T-helper 17 cell (primary cell): ENCODE data around the gene NLGN1. TPM values are rescaled to one million over a fixed set of nuclear protein-coding genes. Genes with fewer than 3 reads are reported as not detected.

Experiments used
- ATAC-seq: fragments of 150-1000 bp; cut with Tn5 transposase; 2 replicates; pipeline ENCODE4 v1.10.0; 2021; ENCODE audit warnings: mild to moderate bottlenecking, moderate library complexity
- DNase-seq, 3 donors: peaks; one replicate each; pipeline versions ENCODE4 v3.0.0 to v3.0.0-alpha.2; 2020 to 2021
- H3K9me3 ChIP-seq: one replicate; pipeline ENCODE4 v1.7.0; 2013; ENCODE audit warnings: low read length, mild to moderate bottlenecking; ENCODE audit not compliant: control insufficient read depth, poor library complexity, severe bottlenecking
- H3K27ac Mint-ChIP-seq: one replicate; pipeline ENCODE4 v1.8.0; 2022; ENCODE audit warnings: mild to moderate bottlenecking, moderate library complexity, mixed read lengths
- H3K27me3 Mint-ChIP-seq: one replicate; pipeline ENCODE4 v1.8.0; 2022; ENCODE audit warnings: mixed read lengths
- H3K36me3 Mint-ChIP-seq: one replicate; pipeline ENCODE4 v1.8.0; 2022; ENCODE audit warnings: low read depth, mixed read lengths
- H3K4me1 Mint-ChIP-seq: one replicate; pipeline ENCODE4 v1.8.0; 2022; ENCODE audit warnings: mild to moderate bottlenecking, mixed read lengths
- H3K4me3 Mint-ChIP-seq: one replicate; pipeline ENCODE4 v1.8.0; 2022; ENCODE audit warnings: mild to moderate bottlenecking, moderate library complexity, mixed read lengths
- total RNA-seq, 4 donors: library from RNA in 2 of 4; stranded (reverse) in 2 of 4; gene quantifications; one replicate each; pipeline ENCODE4 v1.2.3 and lab custom pipeline; 2022 to 2026

Gene NLGN1
- total RNA-seq, 2 donors from 2014 or later, result not detected

DNA sequence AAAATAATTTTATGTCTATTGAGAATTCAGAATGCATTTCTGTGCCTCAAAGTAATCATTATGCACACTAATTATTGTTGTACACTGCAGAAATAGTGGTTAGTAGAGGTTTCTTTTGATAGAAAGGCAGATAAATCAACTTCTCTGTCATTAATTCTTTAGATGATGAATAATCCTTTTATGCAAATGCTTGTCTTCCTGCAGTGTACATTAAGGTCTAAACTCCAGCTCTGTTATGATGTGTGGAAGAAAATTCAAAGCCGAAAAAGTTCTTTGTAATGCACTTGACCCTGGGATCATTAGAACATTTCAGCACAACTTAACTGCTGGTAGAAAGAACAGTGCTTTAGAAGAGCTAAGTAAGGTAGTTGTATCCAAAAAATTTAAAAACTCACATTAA, 353.0 kb downstream of the NLGN1 start:
- H3K4me3 Mint-ChIP-seq, result no peak overlapping the region
- no peak for DNase-seq
- no peaks in the 10 kb centered on the region for H3K36me3 Mint-ChIP-seq
- ATAC-seq, result no peak
- no peak overlapping the region for H3K27ac Mint-ChIP-seq
- H3K4me1 Mint-ChIP-seq, result no peaks in the 10 kb centered on the region
- no peaks in the 10 kb centered on the region for H3K27me3 Mint-ChIP-seq
- no peaks in the 10 kb centered on the region for H3K9me3 ChIP-seq

DNA sequence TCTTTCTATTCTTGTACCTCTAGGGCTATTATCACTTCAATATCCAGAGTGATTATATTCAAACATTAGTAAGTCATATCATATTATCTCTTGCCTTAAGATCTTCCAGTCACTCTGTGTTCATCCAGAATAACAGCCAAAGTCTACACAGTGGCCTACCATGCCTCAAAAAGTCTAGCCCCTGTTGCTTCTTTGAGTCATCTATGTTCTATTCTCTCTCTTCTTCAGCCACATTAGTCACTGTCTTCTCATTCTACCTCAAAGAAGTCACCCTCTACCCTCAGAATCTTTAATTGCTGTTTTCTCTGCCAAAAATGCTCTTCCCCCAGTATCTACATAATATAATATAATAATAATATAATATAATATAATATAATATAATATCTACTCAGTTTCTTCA, 356.0 kb downstream of the NLGN1 start:
- Mint-ChIP-seq H3K27ac (no peak overlapping the region), H3K4me3 (no peak overlapping the region), H3K36me3 (no peaks in the 10 kb centered on the region), H3K4me1 (no peaks in the 10 kb centered on the region), H3K27me3 (no peaks in the 10 kb centered on the region)
- no peaks in the 10 kb centered on the region for H3K9me3 ChIP-seq
- no peak for ATAC-seq
- no peak for DNase-seq

DNA sequence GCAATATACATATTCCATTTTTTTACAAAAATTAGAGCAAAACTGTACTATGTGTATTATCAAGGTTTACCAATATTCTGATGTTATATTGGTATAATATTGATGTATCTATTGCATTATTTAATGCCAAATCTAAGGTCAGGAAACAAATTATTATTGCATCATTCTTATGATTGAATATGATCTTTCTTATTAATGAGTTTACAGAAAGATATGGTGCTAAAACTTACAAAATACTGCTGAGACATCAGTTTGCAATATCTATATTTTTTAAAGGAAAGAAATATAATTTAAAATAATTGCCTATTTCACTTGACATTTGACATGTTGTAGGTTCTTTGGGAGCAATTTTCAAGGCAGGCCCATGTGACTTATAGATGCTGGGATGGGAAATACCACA, 357.6 kb downstream of the NLGN1 start:
- H3K4me3 Mint-ChIP-seq, result no peak overlapping the region
- H3K27me3 Mint-ChIP-seq, result no peaks in the 10 kb centered on the region
- H3K9me3 ChIP-seq, result no peaks in the 10 kb centered on the region
- no peak overlapping the region for H3K27ac Mint-ChIP-seq
- no peak for ATAC-seq
- H3K4me1 Mint-ChIP-seq, result no peaks in the 10 kb centered on the region
- H3K36me3 Mint-ChIP-seq, result no peaks in the 10 kb centered on the region
- DNase-seq, result no peak

DNA sequence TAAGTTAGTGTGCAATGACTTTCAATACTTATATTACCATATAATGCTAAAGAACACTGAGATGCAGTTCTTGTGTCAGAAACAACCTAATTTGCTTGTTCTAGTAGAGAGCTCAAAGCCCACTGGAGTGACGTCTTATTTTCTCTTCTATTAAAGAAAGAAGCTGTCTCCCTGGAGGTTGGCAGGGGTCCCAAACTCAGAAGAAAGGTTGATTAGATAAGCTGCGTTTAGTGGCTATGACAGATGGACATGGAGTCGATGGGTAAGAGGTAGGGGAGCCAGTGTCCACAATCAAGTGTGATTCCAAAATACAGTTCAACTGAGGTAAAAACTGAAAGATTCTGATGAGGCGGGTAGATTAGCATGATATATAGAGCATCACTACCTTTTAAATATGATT, 363.6 kb downstream of the NLGN1 start:
- H3K4me1 Mint-ChIP-seq, result no peaks in the 10 kb centered on the region
- no peak overlapping the region for H3K27ac Mint-ChIP-seq
- no peak for ATAC-seq
- H3K9me3 ChIP-seq, result no peaks in the 10 kb centered on the region
- H3K27me3 Mint-ChIP-seq, result no peaks in the 10 kb centered on the region
- DNase-seq, result no peak
- H3K36me3 Mint-ChIP-seq, result no peaks in the 10 kb centered on the region
- no peak overlapping the region for H3K4me3 Mint-ChIP-seq

DNA sequence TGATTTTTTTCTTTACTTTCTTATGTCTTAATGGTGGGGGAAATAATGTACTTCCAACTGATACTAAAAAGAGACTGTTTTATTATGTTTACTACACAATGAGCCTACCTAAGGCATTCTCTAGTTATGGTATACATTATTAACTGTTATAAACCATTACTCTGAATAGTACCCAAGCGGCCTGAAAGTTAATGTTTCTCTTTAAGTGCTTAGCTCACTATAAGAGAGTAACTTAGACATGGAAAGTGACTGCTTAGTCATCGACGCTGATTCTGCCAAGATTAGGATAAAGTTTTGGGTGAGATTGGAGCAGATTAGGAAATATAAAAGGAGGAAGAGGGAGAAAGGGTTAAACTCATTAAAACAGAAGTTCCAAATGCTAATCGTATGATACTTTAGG, 365.0 kb downstream of the NLGN1 start:
- no peak for ATAC-seq
- Mint-ChIP-seq H3K27me3 (no peaks in the 10 kb centered on the region), H3K27ac (no peak overlapping the region), H3K4me3 (no peak overlapping the region), H3K36me3 (no peaks in the 10 kb centered on the region), H3K4me1 (no peaks in the 10 kb centered on the region)
- H3K9me3 ChIP-seq, result no peaks in the 10 kb centered on the region
- DNase-seq, result no peak

DNA sequence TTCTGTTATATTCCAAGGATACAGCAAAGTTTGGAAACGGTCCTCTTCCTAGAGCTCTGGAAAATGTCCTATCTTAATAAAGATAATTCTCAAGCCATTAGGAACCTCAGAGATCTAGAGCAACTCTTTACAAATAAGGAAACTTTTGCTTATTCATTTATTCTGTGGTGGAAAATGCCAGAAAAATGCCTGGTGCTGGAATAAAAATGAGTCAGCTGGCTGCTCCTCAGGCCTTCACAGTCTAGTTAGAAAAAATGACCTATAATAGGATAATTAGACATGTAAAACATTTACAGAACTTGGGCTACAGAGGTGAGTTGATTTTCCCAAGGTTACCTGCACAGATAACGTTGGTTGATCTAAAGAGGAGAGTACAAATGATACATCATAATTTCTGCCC, 372.5 kb downstream of the NLGN1 start:
- Mint-ChIP-seq H3K4me1 (no peaks in the 10 kb centered on the region), H3K27ac (no peak overlapping the region), H3K36me3 (no peaks in the 10 kb centered on the region), H3K4me3 (no peak overlapping the region), H3K27me3 (no peaks in the 10 kb centered on the region)
- DNase-seq, result no peak
- ATAC-seq, result no peak
- H3K9me3 ChIP-seq, result no peaks in the 10 kb centered on the region

DNA sequence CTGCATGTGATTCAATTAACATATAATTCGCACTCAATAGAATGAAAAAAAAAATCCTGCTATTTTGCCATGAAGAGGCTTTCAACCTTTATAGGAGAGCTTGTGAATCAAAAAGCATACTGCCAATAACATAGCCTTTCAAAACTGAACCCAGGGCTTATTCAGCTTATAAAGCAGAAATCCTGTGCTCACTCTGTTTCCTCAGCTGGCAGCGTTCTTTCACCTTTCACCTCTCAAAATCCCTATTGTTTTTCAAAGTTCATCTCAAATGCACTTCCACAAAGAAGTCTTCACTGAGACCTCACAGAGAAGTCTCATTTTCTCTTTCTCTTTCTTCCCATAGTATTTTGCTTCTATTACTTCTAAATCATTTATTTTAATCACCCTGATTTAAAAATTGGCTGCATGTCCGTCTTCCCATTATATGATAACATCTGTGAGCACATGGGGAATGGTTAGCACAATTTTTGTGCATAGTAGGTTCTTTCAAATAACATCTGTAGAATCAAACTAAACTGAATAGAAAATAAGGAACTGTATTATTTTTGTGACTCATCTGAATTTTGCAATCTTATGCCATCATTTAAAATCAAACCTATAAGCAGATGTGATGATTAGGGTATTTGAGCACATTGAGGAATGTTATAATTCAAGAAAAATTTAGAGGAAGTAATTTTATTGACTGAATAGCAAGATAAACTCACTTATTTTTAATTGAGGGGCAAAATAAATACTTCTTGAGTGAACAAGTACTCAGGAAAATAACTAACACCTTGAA, 373.4 kb downstream of the NLGN1 start:
- Mint-ChIP-seq H3K36me3 (no peaks in the 10 kb centered on the region), H3K27me3 (no peaks in the 10 kb centered on the region), H3K27ac (no peak overlapping the region), H3K4me1 (no peaks in the 10 kb centered on the region), H3K4me3 (no peak overlapping the region)
- ATAC-seq (no peak), DNase-seq (no peak)
- H3K9me3 ChIP-seq, result no peaks in the 10 kb centered on the region

DNA sequence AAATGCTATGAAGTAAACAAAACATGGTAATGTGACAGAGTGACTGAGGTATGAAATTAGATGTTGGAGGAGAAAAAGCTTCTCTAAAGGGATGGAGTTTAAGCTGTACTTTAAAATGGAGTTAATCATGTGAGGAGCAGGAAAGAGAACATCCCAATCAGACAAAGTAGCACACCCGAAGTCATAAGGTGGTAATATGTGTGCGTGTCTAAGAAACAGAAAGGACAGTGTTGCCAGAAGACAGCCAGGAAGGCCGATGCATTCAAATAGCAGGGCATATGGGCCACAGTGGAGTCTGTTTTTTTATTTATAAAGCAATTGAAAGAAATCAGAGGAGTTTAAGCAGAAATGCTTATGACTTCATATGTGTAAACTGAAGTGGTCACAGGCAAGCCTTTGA, 376.3 kb downstream of the NLGN1 start:
- no peak overlapping the region for H3K27ac Mint-ChIP-seq
- no peak for ATAC-seq
- no peak for DNase-seq

DNA sequence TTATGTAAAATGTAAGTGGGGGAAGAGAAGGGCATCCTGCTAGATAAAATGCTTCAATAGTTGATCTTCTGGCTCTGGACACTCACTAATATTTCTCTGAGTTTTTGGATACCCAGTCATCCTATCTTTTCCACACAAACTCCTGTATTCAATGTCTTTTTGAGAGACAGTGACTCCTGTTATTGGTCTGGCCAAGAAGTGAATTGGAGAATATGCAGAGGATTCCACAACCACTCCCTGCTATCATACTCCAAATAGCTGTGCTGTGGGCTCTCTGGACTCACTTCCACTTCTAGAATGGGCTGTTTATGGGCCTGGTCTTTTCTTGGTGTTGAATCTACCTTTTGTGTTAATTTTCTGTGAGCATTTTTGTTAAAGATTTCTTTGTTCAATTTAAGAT, 376.8 kb downstream of the NLGN1 start:
- Mint-ChIP-seq H3K36me3 (no peaks in the 10 kb centered on the region), H3K27me3 (no peaks in the 10 kb centered on the region), H3K4me3 (no peak overlapping the region), H3K4me1 (no peaks in the 10 kb centered on the region), H3K27ac (no peak overlapping the region)
- ATAC-seq (no peak), DNase-seq (no peak)
- no peaks in the 10 kb centered on the region for H3K9me3 ChIP-seq

More for the DNA sequence above, 376.3 kb downstream of the NLGN1 start:
- H3K4me3 Mint-ChIP-seq, result no peak overlapping the region
- no peaks in the 10 kb centered on the region for H3K4me1 Mint-ChIP-seq
- no peaks in the 10 kb centered on the region for H3K9me3 ChIP-seq
- H3K36me3 Mint-ChIP-seq, result no peaks in the 10 kb centered on the region
- no peaks in the 10 kb centered on the region for H3K27me3 Mint-ChIP-seq

DNA sequence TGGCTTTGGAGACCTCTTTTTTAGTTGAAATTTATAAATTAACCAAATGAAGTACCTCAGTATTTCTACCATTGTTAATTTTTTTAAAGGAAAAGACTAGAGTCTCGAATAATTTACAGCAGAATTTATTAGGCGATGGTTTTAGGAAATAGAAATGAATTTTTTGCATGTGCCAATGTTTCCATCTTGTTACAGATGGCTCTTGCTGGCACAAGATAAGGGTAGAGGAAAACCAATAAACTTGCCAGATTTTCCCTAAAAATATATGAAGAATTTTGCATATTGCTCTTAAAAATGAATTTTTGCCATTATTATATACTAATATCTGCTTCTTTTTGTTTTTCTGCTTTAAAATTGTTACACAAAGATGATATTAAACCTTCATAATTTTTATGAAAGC, 380.7 kb downstream of the NLGN1 start:
- no peaks in the 10 kb centered on the region for H3K4me1 Mint-ChIP-seq
- no peak overlapping the region for H3K4me3 Mint-ChIP-seq
- no peaks in the 10 kb centered on the region for H3K27me3 Mint-ChIP-seq
- no peaks in the 10 kb centered on the region for H3K9me3 ChIP-seq
- ATAC-seq, result no peak
- no peak for DNase-seq
- no peaks in the 10 kb centered on the region for H3K36me3 Mint-ChIP-seq
- H3K27ac Mint-ChIP-seq, result no peak overlapping the region

DNA sequence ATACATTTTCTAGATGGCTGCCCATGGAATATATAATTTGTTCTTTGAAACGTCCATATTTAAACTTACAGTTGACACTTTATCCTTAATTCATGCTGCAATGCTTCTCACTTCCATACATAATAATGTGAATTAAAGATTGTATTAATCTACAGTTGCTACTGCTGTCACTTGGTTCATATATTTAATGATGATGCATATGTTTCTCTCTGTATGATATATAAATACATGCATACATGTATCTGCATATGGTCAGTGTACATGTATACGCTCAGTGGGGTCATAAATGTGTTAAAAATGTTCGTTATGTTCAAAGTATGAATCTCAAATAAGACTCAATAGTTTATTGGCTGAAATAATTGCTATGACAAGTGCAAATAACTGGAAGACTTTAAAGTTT, 382.5 kb downstream of the NLGN1 start:
- no peak for DNase-seq
- H3K4me3 Mint-ChIP-seq, result no peak overlapping the region
- no peaks in the 10 kb centered on the region for H3K9me3 ChIP-seq
- no peaks in the 10 kb centered on the region for H3K36me3 Mint-ChIP-seq
- ATAC-seq, result no peak
- no peaks in the 10 kb centered on the region for H3K4me1 Mint-ChIP-seq
- H3K27me3 Mint-ChIP-seq, result no peaks in the 10 kb centered on the region
- no peak overlapping the region for H3K27ac Mint-ChIP-seq

DNA sequence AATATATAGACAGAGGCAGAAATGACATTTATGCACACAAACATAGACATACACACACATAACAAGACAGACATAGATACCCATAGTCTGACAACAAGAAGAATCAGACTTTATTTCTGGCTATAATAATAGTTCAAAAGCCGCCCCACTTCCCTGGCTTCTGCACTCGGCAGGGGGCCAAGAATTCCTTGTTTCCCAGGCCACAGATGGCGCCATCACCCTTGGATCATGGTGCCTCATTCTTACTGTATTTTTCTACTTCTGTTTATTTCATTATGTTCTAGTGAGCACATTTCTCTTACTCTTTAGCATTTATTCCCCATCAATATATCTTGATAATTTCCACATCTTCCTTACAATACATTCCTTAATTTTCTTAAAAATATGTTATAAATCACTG, 387.5 kb downstream of the NLGN1 start:
- no peak overlapping the region for H3K4me3 Mint-ChIP-seq
- no peak overlapping the region for H3K27ac Mint-ChIP-seq
- no peaks in the 10 kb centered on the region for H3K27me3 Mint-ChIP-seq
- ATAC-seq (no peak), DNase-seq (no peak)
- H3K36me3 Mint-ChIP-seq, result no peaks in the 10 kb centered on the region
- no peaks in the 10 kb centered on the region for H3K4me1 Mint-ChIP-seq
- no peaks in the 10 kb centered on the region for H3K9me3 ChIP-seq

DNA sequence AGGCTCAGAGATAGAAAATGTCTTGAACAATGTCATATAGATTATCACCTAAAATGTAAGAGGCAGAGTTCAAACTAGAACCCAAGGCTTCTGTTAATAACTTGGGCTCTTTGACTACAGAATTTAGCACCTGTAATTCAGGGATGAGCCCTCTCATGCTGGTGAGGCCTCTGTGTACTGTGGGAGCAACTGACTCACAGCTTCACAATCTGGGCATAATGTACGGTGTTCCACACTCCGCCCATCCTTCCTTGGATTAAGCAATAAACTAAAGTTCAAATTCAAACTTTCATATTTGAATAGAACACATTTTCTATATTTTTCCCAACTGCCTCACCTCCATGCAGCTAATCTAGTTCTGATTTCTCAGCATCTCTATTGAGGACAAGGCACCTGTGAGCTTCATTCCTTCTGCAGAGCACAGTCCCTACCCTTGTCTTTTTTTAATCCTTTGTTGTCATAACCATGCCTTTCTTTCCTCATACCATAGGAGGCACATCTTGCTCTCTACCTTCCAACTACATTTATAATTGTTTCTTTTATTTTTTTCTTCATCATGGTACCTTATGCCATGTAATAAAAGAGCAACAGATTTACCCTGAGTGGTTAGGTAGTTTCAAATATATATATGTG, 392.1 kb downstream of the NLGN1 start:
- Mint-ChIP-seq H3K4me3 (no peak overlapping the region), H3K36me3 (no peaks in the 10 kb centered on the region)
- no peak for ATAC-seq

DNA sequence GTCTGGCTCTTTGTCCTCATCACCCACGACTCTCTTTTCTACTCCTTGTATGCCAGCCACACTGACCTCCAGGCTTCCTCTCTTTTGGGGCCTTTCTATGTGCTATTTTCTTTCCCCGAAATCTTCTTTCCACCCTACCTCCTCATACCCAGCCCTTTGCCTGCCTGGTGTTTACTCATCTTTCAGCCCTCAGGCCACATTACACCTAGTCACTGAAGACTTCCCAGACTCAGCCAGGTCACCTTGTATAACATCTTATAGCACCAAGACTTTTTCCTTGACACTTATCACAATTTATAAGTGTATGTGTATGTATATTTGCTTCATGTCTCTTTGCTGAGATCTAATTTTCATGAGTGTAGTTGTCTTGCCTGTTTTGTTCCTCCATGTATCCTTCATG, 396.4 kb downstream of the NLGN1 start:
- H3K27me3 Mint-ChIP-seq, result no peaks in the 10 kb centered on the region
- H3K9me3 ChIP-seq, result no peaks in the 10 kb centered on the region
- no peak for ATAC-seq
- no peaks in the 10 kb centered on the region for H3K36me3 Mint-ChIP-seq
- no peak overlapping the region for H3K27ac Mint-ChIP-seq
- DNase-seq, result no peak
- H3K4me3 Mint-ChIP-seq, result no peak overlapping the region
- H3K4me1 Mint-ChIP-seq, result no peaks in the 10 kb centered on the region

More for the DNA sequence above, 392.1 kb downstream of the NLGN1 start:
- no peak for DNase-seq
- no peaks in the 10 kb centered on the region for H3K9me3 ChIP-seq
- no peak overlapping the region for H3K27ac Mint-ChIP-seq
- no peaks in the 10 kb centered on the region for H3K4me1 Mint-ChIP-seq
- no peaks in the 10 kb centered on the region for H3K27me3 Mint-ChIP-seq
